Ovary (tissue), 9 donors: ENCODE data around the gene MRPL58. TPM values are rescaled to one million over a fixed set of nuclear protein-coding genes. Genes with fewer than 3 reads are reported as not detected.
A peak's percentile ranks its signal among the peaks of the same experiment; 100 is the strongest.
"Not testable (repeated sequence)": the region's sequence is repeated elsewhere in the genome, so short reads cannot be mapped to it uniquely, and the experiment has no call there.

ENCODE experiments used
- DNase-seq, 5 donors: peaks; one replicate each; pipeline ENCODE4 v3.0.0-alpha.2; 2019 to 2020
- H3K27ac ChIP-seq, 2 donors: fragments of 200-600 bp; one replicate each; pipeline versions ENCODE4 v1.5.1 to v1.8.0; 2019 to 2022
- H3K27me3 ChIP-seq: fragments of 200-600 bp; one replicate; pipeline ENCODE4 v1.8.0; 2022
- H3K36me3 ChIP-seq: fragments of 200-600 bp; sonication (generic); one replicate; pipeline ENCODE4 v1.5.1; 2019
- H3K4me1 ChIP-seq: one replicate; pipeline ENCODE4 v1.8.1; 2013; ENCODE audit warnings: mild to moderate bottlenecking, moderate library complexity; ENCODE audit not compliant: insufficient read depth
- H3K4me3 ChIP-seq: fragments of 200-600 bp; sonication (generic); one replicate; pipeline ENCODE4 v1.5.1; 2017
- H3K9me3 ChIP-seq, 2 donors: fragments of 200-600 bp in 1 of 2; sonication (generic) in 1 of 2; one replicate each; pipeline versions ENCODE4 v1.5.1 to v1.8.1; 2013 to 2019; ENCODE audit warnings: mild to moderate bottlenecking in 1 of 2, moderate library complexity in 1 of 2
- EP300 ChIP-seq: sonication (generic); formaldehyde crosslinking; IDR thresholded peaks from one replicate; pipeline ENCODE4 v1.6.1; 2017; ENCODE audit warnings: antibody characterized with exemption
- POLR2A ChIP-seq: fragments of 450-650 bp; IDR thresholded peaks from one replicate; pipeline ENCODE4 v1.6.1; 2017; ENCODE audit warnings: antibody characterized with exemption, mild to moderate bottlenecking, moderate library complexity
- WGBS, 3 donors: extraction: QIAGEN DNeasy Blood & Tissue Kit in 1 of 3; methylation state at CpG; one replicate each; pipeline versions ENCODE4 v1.1.5 to v1.1.7; 2013 to 2017; 5-methylcytosine and 5-hydroxymethylcytosine counted together
- intact Hi-C, 4 donors: fragments of 100-400 bp; cut with DNase I; formaldehyde crosslinking; loops; one replicate each; pipeline versions ENCODE4 v1.11.0 to v1.15.1; 2022 to 2023
- polyA plus RNA-seq, 2 donors: library from polyadenylated mRNA; stranded (reverse); fragments of 200-250 nt in 1 of 2; fragments of 350-450 nt in 1 of 2; fragmentation: Illumina TruSeq in 1 of 2; extraction: RNeasy Lipid Tissue Mini Kit (QIAGEN cat#74804) in 1 of 2; gene quantifications; one replicate each; pipeline ENCODE4 v1.2.3, GENCODE V29; 2013 to 2014
- total RNA-seq, 7 donors: library from RNA; depleted of rRNA in 2 of 7; stranded (reverse); fragments of >200 nt in 2 of 7; fragmentation: NEBNext Ultra II Directional in 3 of 7; extraction: Animal tissue kit (Norgen Biotek cat#: 25700) in 3 of 7; gene quantifications; one replicate each; pipeline versions ENCODE4 v1.1.0 to v1.2.4, GENCODE V29; 2016 to 2023
- TF ChIP-seq, protein P1 (sequence below), 3 donors: fragments of 450-650 bp in 2 of 3; fragments of 200-600 bp in 1 of 3; IDR thresholded peaks; one replicate each; pipeline versions ENCODE4 v1.5.1 to v1.8.0; 2016 to 2022; ENCODE audit warnings: antibody characterized with exemption in 3 of 3, mild to moderate bottlenecking in 1 of 3
- donor health status: DM: no; HTN: no; CAD: no; lungs with moderate emphysema.
- donor health status: DM: no; HTN: no; CAD: no.
- donor health status: Bipolar disorder and iron deficiency.
- donor health status: DM: yes; HTN: yes; CAD: no.
- donor health status: DM: no; HTN: no; CAD: no.
- donor health status: DM: yes; HTN: yes; CAD: no.

The MRPL58 gene
- total and polyA plus RNA-seq, 9 donors, result 17.9 to 40.6 (median 24.3) TPM

- WGBS, 3 donors, result 72 to 78% (median 77%) methylated on average over 17 of the region's 17 CpGs
- no peak for DNase-seq
- Histone ChIP-seq H3K27ac (no peak overlapping the region), H3K27me3 (no peaks in the 10 kb centered on the region), H3K4me3 (no peak overlapping the region), H3K9me3 (no peaks in the 10 kb centered on the region), H3K4me1 (peaks cover 4% of the 10 kb centered on the region), H3K36me3 (no peaks in the 10 kb centered on the region)
- intact Hi-C loops, result loop anchor here in 1 of 4 donors (10.0 kb wide), 1 partner anchor 55 kb away; no protein-coding TSS in a partner anchor
- TF ChIP-seq, protein P1, sequence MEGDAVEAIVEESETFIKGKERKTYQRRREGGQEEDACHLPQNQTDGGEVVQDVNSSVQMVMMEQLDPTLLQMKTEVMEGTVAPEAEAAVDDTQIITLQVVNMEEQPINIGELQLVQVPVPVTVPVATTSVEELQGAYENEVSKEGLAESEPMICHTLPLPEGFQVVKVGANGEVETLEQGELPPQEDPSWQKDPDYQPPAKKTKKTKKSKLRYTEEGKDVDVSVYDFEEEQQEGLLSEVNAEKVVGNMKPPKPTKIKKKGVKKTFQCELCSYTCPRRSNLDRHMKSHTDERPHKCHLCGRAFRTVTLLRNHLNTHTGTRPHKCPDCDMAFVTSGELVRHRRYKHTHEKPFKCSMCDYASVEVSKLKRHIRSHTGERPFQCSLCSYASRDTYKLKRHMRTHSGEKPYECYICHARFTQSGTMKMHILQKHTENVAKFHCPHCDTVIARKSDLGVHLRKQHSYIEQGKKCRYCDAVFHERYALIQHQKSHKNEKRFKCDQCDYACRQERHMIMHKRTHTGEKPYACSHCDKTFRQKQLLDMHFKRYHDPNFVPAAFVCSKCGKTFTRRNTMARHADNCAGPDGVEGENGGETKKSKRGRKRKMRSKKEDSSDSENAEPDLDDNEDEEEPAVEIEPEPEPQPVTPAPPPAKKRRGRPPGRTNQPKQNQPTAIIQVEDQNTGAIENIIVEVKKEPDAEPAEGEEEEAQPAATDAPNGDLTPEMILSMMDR (IDR thresholded peaks at IDR 0.05), result no peak
- TF ChIP-seq EP300 (no peak), POLR2A (no peak)
These were observed 32.9 kb upstream of the MRPL58 start for GRCh38 chr17:74979408-74980146.

- Histone ChIP-seq H3K4me3 (peak overlapping the region; percentile 53), H3K4me1 (peaks cover 4% of the 10 kb centered on the region), H3K27ac (peak overlapping the region in 1 of 2 donors; percentile 67), H3K9me3 (no peaks in the 10 kb centered on the region), H3K36me3 (no peaks in the 10 kb centered on the region), H3K27me3 (no peaks in the 10 kb centered on the region)
- TF ChIP-seq EP300, result no peak
- TF ChIP-seq, protein P1 (IDR thresholded peaks at IDR 0.05), result no peak
- TF ChIP-seq POLR2A, result no peak
- DNase-seq, result no peak
- intact Hi-C loops, result loop anchor here in 1 of 4 donors (10.0 kb wide), 1 partner anchor 53 kb away; no protein-coding TSS in a partner anchor
- WGBS, 3 donors, result 35 to 48% (median 40%) methylated on average over 16 of the region's 16 CpGs
These were observed 31.0 kb upstream of the MRPL58 start for GRCh38 chr17:74981318-74981978.

GRCh38 chr17:74981979-74982662 lies 30.3 kb upstream of the MRPL58 start:
- peak; percentile 37 for TF ChIP-seq POLR2A
- TF ChIP-seq, protein P1 (IDR thresholded peaks at IDR 0.05), result no peak
- no peak for TF ChIP-seq EP300
- Histone ChIP-seq H3K27ac (peak overlapping the region; percentile 41 to 67), H3K36me3 (no peaks in the 10 kb centered on the region), H3K4me3 (peak overlapping the region; percentile 53), H3K4me1 (peaks cover 6% of the 10 kb centered on the region), H3K27me3 (no peaks in the 10 kb centered on the region), H3K9me3 (no peaks in the 10 kb centered on the region)
- intact Hi-C loops, result loop anchor here in 1 of 4 donors (10.0 kb wide), 1 partner anchor 53 kb away; no protein-coding TSS in a partner anchor
- peak; percentile 49 to 69 (median 64) for DNase-seq
- 0 to 1% (median 0%) methylated on average over 46 to 61 of the region's 61 CpGs for WGBS, 3 donors

- H3K36me3 ChIP-seq, H3K9me3 ChIP-seq, H3K27me3 ChIP-seq, DNase-seq, H3K4me1 ChIP-seq: not testable (repeated sequence)
- Histone ChIP-seq H3K4me3 (peak overlapping the region; percentile 53), H3K27ac (peak overlapping the region; percentile 41 to 67)
- 32 to 36% (median 34%) methylated on average over 14 of the region's 14 CpGs for WGBS, 3 donors
- intact Hi-C loops, result loop anchor here in 1 of 4 donors (10.0 kb wide), 1 partner anchor 52 kb away; no protein-coding TSS in a partner anchor
These were observed 29.7 kb upstream of the MRPL58 start for GRCh38 chr17:74982663-74983313.
